Measurements from ENCODE around the gene LAMA3. TPM values are rescaled to one million over a fixed set of nuclear protein-coding genes. Genes with fewer than 3 reads are reported as not detected.
A peak's percentile ranks its signal among the peaks of the same experiment; 100 is the strongest.

LAMA3 gene
- total and polyA plus RNA-seq, 5 experiments from 2014 or later, result not detected

DNA sequence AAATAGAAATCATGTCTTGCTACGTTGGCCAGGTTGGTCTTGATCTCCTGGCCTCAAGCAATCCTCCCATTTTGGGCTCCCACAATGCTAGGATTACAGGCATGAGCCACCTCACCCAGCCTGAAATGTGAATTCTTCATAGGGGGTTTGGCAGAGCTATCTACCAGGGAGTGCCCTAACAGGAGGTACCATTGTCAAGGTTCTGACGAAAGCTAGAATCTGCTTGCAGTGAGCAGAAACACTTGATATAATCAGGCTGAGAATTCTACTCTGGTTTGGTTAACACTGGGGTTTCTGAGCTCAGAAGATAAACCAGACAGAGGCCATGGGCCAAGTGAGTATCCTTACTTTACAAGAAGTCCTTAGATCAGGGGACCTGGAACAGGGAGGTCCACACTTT lies 7.2 kb upstream of the LAMA3 start:
- POLR2A ChIA-PET, result interaction anchor here (0.5 kb wide), 1 partner anchor 199 kb away, joined by 3 read pairs; no protein-coding TSS in a partner anchor
- ATAC-seq, result no peak
- H3K36me3 Mint-ChIP-seq, result no peaks in the 10 kb centered on the region
- H3K27ac Mint-ChIP-seq, result no peak overlapping the region
- no peaks in the 10 kb centered on the region for H3K4me1 Mint-ChIP-seq
- H3K4me3 Mint-ChIP-seq, result no peak overlapping the region
- H3K27me3 Mint-ChIP-seq, result peaks cover 24 to 37% (median 26%) of the 10 kb centered on the region in 5 donors
- H3K9me3 Mint-ChIP-seq, result peaks cover 0 to 2% (median 0%) of the 10 kb centered on the region in 9 donors
- DNase-seq, result no peak

DNA sequence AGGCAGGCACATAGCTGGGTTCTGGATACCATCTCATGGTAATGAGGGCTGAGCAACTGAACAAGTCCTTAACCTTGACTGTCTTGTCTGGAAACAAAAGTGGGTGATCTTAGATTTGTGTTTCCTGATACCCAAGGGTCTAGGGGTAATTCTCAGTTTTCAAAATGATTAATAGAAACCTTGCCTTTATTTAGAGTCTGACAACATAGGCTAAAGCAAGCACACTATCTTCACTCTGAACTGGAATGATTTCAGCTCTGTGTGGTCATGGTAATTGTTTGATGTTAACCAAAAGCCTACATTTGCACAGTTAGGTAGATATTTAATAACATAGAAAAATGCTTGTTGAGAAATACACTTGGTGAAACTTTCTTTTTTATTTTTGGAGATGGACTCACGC lies 6.8 kb upstream of the LAMA3 start:
- no peak overlapping the region for H3K4me3 Mint-ChIP-seq
- POLR2A ChIA-PET, result no interaction called here
- DNase-seq (no peak), ATAC-seq (no peak)
- H3K4me1 Mint-ChIP-seq, result no peaks in the 10 kb centered on the region
- H3K9me3 Mint-ChIP-seq, result peaks cover 0 to 2% (median 0%) of the 10 kb centered on the region in 9 donors
- H3K27me3 Mint-ChIP-seq, result peaks cover 25 to 40% (median 29%) of the 10 kb centered on the region in 5 donors
- no peaks in the 10 kb centered on the region for H3K36me3 Mint-ChIP-seq
- no peak overlapping the region for H3K27ac Mint-ChIP-seq

DNA sequence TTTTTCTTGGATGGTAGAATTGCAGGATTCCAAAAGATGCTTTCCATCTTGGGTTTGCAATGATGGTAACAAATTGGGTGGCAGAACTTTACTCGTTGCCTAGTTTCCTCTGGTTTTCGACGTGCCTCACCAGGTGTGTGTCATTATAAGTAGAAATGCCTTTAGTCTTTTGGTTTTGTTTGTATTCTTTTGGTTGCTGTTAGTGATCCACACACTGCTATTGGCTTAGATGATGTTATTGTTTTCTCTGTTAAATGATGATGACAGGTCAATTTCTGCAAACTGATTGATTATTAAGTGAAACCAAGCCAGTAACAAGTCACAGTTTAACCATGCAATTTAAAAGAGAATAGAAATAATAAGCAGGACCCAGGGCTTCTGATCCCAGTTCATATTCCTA lies 6.1 kb upstream of the LAMA3 start:
- POLR2A ChIA-PET, result no interaction called here
- Mint-ChIP-seq H3K36me3 (no peaks in the 10 kb centered on the region), H3K27me3 (peaks cover 27 to 46% (median 35%) of the 10 kb centered on the region in 5 donors), H3K4me1 (no peaks in the 10 kb centered on the region), H3K9me3 (peaks cover 0 to 2% (median 0%) of the 10 kb centered on the region in 9 donors), H3K4me3 (no peak overlapping the region), H3K27ac (peak overlapping the region in 1 of 10 donors; percentile 87)
- no peak for DNase-seq
- ATAC-seq, result no peak

DNA sequence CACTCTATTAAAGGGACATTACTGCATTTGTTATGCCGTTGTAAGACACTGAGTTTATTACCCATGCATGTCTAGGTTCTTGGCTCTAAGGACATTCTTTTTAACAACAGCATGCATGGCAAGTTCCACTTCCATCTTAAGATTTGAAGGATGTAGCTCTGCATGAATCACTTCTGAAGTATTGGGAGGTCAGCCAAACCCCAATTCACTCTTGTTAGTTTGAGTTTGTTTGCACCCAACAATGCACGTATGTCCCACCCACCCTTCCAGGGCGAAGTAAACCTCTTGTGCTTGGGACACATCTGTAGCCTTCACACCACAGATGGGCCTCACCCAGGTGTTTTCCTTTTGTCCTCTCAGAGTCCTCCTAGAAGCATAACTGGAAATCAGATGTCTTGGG lies 5.6 kb upstream of the LAMA3 start:
- peaks cover 0 to 2% (median under 1%) of the 10 kb centered on the region in 4 donors for H3K4me1 Mint-ChIP-seq
- H3K27ac Mint-ChIP-seq, result no peak overlapping the region
- H3K4me3 Mint-ChIP-seq, result no peak overlapping the region
- DNase-seq (no peak), ATAC-seq (no peak)
- no peaks in the 10 kb centered on the region for H3K36me3 Mint-ChIP-seq
- peaks cover 28 to 48% (median 36%) of the 10 kb centered on the region in 5 donors for H3K27me3 Mint-ChIP-seq
- POLR2A ChIA-PET, result no interaction called here
- H3K9me3 Mint-ChIP-seq, result peaks cover 0 to 2% (median 0%) of the 10 kb centered on the region in 9 donors

DNA sequence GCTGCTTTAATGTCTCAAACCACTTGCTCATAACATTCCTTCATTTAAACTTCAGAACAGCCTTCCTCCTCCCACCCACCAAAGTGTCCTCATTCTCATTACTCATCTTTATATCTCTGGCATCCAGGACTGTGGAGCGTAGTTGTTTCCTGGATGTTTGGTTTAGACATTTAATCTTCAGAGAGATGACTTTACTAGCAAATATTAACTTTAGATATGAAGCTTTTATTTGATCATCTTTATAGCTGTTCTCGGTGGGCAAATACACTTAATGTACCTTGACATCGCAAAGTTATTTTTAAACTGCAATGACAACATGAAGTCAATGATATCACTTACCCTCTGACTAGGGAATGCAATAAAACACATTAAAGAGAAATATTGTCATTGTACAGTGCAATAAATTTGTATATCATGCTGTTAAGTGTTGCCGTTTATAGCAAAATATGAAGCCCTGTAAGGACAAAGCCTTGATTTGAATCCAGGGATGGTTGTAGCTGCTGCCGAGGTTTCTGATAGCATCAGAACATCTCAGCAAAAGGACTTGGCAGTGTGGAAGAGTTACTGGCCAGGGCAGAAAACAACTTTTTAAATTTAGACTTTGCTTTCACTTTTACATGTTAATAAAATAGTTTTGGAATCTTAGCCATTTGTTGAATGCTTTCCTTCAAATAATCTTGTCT lies 4.6 kb upstream of the LAMA3 start:
- Mint-ChIP-seq H3K4me3 (no peak overlapping the region), H3K36me3 (no peaks in the 10 kb centered on the region), H3K27me3 (peaks cover 28 to 45% (median 31%) of the 10 kb centered on the region in 5 donors), H3K27ac (no peak overlapping the region), H3K9me3 (peaks cover 0 to 2% (median 0%) of the 10 kb centered on the region in 9 donors), H3K4me1 (peaks cover 4 to 7% (median 6%) of the 10 kb centered on the region in 4 donors)
- POLR2A ChIA-PET, result no interaction called here
- ATAC-seq (no peak), DNase-seq (no peak)

DNA sequence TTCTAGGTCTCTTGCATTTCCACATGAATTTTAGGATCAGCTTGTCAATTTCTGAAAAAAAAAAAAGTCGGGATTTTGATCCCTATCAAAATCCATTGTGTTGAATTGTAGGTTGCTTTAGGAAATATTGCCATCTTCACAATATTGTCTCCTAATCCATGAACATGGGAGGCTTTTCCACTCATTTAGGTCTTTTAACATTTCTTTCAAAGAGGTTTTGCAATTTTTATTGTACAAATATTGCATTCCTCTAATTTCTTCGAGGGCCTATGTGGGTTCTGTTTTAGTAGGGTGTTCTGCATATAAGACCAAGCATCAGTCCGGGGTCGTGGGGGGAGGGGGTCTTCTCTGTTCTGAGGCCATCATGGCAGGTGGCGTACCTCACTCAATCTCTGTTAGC lies 725 bp upstream of the LAMA3 start:
- peaks cover 5 to 12% (median 8%) of the 10 kb centered on the region in 4 donors for H3K4me1 Mint-ChIP-seq
- no peaks in the 10 kb centered on the region for H3K36me3 Mint-ChIP-seq
- ATAC-seq (peak in 1 of 2 donors; percentile 6), DNase-seq (no peak)
- H3K27me3 Mint-ChIP-seq, result peaks cover 22 to 50% (median 32%) of the 10 kb centered on the region in 5 donors
- POLR2A ChIA-PET, result no interaction called here
- H3K9me3 Mint-ChIP-seq, result peaks cover 0 to 2% (median 0%) of the 10 kb centered on the region in 9 donors
- no peak overlapping the region for H3K27ac Mint-ChIP-seq
- H3K4me3 Mint-ChIP-seq, result peak overlapping the region in 8 of 10 donors; percentile 59 to 81 (median 76)

DNA sequence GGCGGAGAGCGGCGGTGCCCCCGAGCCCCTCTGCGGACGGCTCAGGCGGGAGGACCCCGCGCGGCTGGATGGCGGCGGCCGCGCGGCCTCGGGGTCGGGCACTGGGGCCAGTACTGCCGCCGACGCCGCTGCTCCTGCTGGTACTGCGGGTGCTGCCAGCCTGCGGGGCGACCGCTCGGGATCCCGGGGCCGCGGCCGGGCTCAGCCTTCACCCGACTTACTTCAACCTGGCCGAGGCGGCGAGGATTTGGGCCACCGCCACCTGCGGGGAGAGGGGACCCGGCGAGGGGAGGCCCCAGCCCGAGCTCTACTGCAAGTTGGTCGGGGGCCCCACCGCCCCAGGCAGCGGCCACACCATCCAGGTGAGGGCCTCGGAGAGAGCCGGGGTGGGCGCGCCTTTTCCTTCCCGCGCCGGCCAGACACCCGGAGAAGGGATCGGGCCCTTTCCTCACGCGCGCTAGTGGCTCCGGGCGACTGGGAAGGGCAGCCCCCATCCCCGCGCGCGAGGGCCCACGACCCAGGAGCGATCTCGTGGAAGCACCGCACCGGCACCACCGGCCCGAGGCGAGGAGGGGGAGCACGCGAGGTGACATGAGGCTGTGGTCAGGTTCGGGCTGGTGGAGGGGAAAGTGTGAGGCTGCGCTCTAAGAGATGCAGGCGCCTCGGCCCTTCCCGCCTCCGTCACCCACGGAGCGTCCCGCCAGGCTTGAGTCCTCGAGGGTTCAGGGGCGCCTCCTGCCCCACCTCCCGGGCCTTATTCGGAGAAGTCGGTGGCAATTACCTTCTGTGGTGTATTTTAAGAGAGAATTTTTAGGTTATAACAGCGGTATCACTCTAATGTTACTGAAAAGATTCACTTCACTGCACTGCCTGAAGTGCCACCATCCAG lies 607 bp downstream of the LAMA3 start:
- ATAC-seq, result peak; percentile 41 to 42

DNA sequence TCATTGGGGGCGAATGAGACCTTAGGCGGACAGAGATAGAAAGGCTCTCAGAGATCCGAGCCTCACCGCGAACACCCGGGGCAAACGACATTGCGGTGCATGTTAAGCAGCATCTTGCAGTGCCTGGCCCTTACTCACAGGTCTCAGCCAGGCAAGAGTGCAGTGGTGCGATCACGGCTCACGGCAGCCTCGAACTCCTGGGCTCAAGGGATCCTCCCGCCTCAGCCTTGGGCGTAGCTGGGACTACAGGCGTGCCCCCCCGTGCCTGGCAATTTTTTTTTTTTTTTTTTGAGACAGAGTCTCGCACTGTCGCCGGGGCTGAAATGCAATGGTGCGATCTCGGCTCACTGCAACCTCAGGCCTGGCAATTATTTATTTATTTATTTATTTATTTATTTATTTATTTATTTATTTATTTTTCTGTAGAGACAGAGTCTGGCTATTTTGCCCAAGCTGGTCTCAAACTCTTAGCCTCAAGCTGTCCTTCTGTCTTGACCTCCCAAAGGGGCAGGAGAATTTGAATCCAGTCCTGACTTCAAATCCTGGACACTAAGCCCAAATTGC lies 1.3 kb downstream of the LAMA3 start:
- Mint-ChIP-seq H3K27me3 (peaks cover 17 to 40% (median 36%) of the 10 kb centered on the region in 5 donors), H3K36me3 (no peaks in the 10 kb centered on the region), H3K4me3 (peak overlapping the region; percentile 15 to 75 (median 60)), H3K4me1 (peaks cover 5 to 12% (median 8%) of the 10 kb centered on the region in 4 donors), H3K9me3 (no peaks in the 10 kb centered on the region), H3K27ac (peak overlapping the region in 1 of 10 donors; percentile 30)
- no peak for DNase-seq
- no peak for ATAC-seq
- POLR2A ChIA-PET, result no interaction called here

More for the DNA sequence above, 607 bp downstream of the LAMA3 start:
- H3K27me3 Mint-ChIP-seq, result peaks cover 20 to 40% (median 39%) of the 10 kb centered on the region in 5 donors
- H3K4me1 Mint-ChIP-seq, result peaks cover 5 to 12% (median 8%) of the 10 kb centered on the region in 4 donors
- peak in 2 of 10 donors; percentile 9 to 12 for DNase-seq
- POLR2A ChIA-PET, result no interaction called here
- H3K36me3 Mint-ChIP-seq, result no peaks in the 10 kb centered on the region
- no peak overlapping the region for H3K27ac Mint-ChIP-seq
- peak overlapping the region; percentile 15 to 75 (median 60) for H3K4me3 Mint-ChIP-seq
- no peaks in the 10 kb centered on the region for H3K9me3 Mint-ChIP-seq

DNA sequence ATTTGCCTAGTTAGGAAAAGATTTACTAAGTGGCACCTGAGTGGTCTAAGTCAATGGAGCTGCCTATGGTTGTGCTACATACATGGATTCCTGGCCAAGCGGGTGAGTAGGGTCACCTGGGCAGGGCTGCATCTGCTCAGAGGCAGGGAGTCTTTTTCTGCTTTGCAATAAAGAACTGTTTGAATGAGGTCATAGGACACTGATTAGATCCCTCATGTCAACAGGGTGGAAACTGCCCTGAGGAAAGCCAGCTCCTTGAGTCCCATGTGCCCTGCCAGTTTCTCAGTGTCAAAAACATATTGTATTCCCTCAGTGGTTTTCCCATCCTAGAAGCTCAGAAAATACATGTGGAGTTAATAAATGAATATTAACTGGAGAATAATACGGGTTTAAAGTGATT lies 4.6 kb downstream of the LAMA3 start:
- ATAC-seq, result no peak
- H3K27me3 Mint-ChIP-seq, result peaks cover 2 to 13% (median 12%) of the 10 kb centered on the region in 5 donors

DNA sequence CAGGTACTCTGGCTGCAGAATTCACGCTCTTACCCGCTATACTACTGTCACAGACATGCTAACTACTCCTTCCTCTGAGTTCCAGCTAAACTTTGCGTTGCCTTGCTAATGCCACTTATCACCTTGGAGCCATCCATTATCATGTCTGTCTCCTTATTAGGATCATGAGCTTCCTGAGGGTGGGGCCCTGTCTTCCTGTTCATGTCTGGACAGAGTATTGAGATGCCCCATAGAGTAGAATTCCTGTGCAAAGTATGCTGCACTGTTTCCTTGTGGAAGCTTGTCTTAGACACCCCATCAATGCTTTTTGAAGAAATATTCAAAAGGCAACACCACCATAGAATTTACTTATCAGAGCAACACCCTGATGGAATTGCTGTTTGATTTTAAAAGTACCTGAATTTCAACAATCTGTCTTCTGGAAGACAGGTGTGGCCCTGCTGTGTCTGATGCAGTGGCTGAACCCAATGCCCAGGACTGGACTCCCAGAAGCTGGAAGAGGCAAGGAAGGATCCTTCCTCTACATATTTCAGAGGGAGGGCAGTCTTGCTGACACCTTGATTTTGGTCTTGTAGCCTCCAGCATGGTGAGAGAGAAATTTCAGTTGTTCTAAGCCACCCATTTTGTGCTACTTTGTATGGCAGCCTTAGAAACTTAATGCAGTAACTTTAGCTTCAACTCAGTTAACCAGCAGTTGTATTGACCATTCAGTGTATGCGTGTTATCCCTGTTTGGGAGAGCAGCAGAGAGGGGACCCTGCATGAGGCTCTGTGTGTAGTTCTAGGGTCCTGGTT lies 5.6 kb downstream of the LAMA3 start:
- Mint-ChIP-seq H3K36me3 (no peaks in the 10 kb centered on the region), H3K27ac (peak overlapping the region in 1 of 10 donors; percentile 50), H3K4me3 (no peak overlapping the region), H3K9me3 (no peaks in the 10 kb centered on the region), H3K4me1 (peaks cover 0 to 5% (median 3%) of the 10 kb centered on the region in 4 donors), H3K27me3 (peaks cover 0 to 10% (median 9%) of the 10 kb centered on the region in 5 donors)
- DNase-seq (no peak), ATAC-seq (no peak)
- POLR2A ChIA-PET, result no interaction called here

More for the DNA sequence above, 4.6 kb downstream of the LAMA3 start:
- H3K9me3 Mint-ChIP-seq, result no peaks in the 10 kb centered on the region
- no peak overlapping the region for H3K27ac Mint-ChIP-seq
- H3K36me3 Mint-ChIP-seq, result no peaks in the 10 kb centered on the region
- no peak for DNase-seq
- peaks cover 3 to 9% (median 6%) of the 10 kb centered on the region in 4 donors for H3K4me1 Mint-ChIP-seq
- H3K4me3 Mint-ChIP-seq, result no peak overlapping the region
- POLR2A ChIA-PET, result no interaction called here

DNA sequence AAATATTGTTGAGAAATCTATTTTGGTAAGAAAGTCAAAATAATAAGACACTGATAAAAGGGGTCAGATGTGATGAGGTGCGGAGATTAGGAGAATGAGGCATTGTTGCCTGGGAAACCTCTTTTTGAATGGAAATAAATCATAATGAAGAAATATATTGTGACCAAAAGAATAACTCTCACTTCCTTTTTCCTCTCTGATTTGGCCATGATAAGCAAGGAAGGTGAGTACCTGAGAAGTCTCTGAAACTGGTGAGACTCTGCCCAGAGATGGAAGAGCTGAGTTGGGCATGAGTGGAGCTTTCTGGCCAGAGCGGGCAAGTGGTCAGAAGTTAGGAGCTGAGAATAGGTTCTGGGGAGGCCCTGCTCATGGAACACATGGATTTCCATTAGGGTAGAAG lies 11.8 kb downstream of the LAMA3 start:
- POLR2A ChIA-PET, result no interaction called here
- DNase-seq (no peak), ATAC-seq (no peak)
- H3K36me3 Mint-ChIP-seq, result no peaks in the 10 kb centered on the region
- H3K4me3 Mint-ChIP-seq, result no peak overlapping the region
- peaks cover 0 to 2% (median 0%) of the 10 kb centered on the region in 4 donors for H3K4me1 Mint-ChIP-seq
- peaks cover 7 to 14% (median 9%) of the 10 kb centered on the region in 5 donors for H3K27me3 Mint-ChIP-seq
- H3K27ac Mint-ChIP-seq, result no peak overlapping the region
- no peaks in the 10 kb centered on the region for H3K9me3 Mint-ChIP-seq

DNA sequence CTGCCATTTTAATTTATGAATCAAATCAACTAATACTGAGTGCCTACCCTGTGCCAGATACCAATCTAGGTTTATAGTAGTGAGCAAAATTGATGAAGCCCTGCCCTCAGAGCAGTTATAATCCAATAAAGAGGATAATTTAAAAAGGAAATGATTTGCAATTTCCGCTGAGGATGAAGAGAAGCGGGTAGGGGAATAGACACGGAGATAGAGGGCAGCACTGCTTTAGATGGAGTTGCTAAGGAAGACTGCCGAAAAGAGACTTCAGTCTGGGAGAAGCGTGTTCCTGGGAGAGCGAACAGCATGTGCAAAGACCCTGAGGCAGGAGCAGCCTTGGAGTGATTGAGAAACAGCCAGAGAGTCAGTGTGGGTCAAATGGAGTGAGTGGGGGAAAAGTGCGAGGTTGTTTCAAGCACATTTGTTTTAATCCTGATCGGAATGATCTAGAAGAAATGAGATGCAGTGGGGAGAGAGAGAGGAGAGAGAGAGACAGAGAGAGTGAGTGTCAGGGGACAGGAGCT lies 12.4 kb downstream of the LAMA3 start:
- Mint-ChIP-seq H3K4me3 (no peak overlapping the region), H3K27ac (no peak overlapping the region), H3K4me1 (peaks cover 0 to 2% (median 0%) of the 10 kb centered on the region in 4 donors), H3K9me3 (no peaks in the 10 kb centered on the region), H3K36me3 (no peaks in the 10 kb centered on the region), H3K27me3 (peaks cover 7 to 14% (median 9%) of the 10 kb centered on the region in 5 donors)
- DNase-seq, result no peak
- no peak for ATAC-seq
- POLR2A ChIA-PET, result no interaction called here
